ENCODE data around the gene PPP1CB. TPM values are rescaled to one million over a fixed set of nuclear protein-coding genes. Genes with fewer than 3 reads are reported as not detected.

The PPP1CB gene
- total RNA-seq, 2 donors from 2014 or later, result 250 to 256 TPM

Other genes with a start within 250 kb of the PPP1CB start
- 1 to 10 TPM; 1.1 to 1.5 TPM for gene SPDYA, start 59.0 kb downstream of the PPP1CB start, total RNA-seq
- 10 to 100 TPM; 18.5 to 20.5 TPM for gene TRMT61B, start 118.5 kb downstream of the PPP1CB start, total RNA-seq
- gene WDR43, start 142.8 kb downstream of the PPP1CB start, total RNA-seq, result 100 to 1,000 TPM in 1 of 2 donors, 10 to 100 TPM in 1; 75.0 to 110 TPM
- gene TOGARAM2, start 229.5 kb downstream of the PPP1CB start, total RNA-seq, result 1 to 10 TPM; 4.0 to 4.3 TPM

Data from activated T-cell treated with anti-CD3 and anti-CD28 coated beads, Interleukin-2, amount 50 U/mL, for 72 hours (primary cell).